Stimulated activated CD8-positive, alpha-beta memory T cell treated with anti-CD3 and anti-CD28 coated beads, Interleukin-12 subunit alpha, Interleukin-12 subunit beta, amount 100 ng/mL, for 1 hour (primary cell): Measurements from ENCODE around the gene SMIM1.

Experiments used
- DNase-seq: peaks from one replicate; pipeline ENCODE4 v3.0.0-alpha.2; 2020; ENCODE audit warnings: low read depth

Gene SMIM1

DNA sequence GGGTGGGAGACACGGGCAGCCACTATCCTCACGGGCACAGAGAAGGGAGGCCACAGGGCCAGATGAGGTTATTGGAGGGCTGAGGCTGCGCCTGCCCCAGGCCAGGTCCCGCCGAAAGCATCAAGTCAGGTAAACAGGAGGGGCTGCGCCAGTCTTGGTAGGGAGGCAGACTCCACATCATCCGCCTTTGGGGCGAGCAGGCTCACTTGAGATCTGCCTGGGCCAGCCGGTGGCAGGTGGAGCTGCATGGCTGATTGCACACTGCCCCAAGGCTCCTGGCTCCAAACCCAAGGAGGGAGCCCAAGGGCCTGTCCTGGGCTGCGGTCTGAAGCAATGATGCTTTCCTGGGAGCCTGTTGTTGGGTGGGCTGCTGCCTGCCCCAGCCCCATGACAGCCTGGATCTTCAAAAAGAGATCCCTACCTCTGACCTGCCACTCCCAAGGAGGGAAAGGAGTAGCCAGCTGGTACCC is 4.6 kb downstream of the SMIM1 start:
- no peak for DNase-seq

DNA sequence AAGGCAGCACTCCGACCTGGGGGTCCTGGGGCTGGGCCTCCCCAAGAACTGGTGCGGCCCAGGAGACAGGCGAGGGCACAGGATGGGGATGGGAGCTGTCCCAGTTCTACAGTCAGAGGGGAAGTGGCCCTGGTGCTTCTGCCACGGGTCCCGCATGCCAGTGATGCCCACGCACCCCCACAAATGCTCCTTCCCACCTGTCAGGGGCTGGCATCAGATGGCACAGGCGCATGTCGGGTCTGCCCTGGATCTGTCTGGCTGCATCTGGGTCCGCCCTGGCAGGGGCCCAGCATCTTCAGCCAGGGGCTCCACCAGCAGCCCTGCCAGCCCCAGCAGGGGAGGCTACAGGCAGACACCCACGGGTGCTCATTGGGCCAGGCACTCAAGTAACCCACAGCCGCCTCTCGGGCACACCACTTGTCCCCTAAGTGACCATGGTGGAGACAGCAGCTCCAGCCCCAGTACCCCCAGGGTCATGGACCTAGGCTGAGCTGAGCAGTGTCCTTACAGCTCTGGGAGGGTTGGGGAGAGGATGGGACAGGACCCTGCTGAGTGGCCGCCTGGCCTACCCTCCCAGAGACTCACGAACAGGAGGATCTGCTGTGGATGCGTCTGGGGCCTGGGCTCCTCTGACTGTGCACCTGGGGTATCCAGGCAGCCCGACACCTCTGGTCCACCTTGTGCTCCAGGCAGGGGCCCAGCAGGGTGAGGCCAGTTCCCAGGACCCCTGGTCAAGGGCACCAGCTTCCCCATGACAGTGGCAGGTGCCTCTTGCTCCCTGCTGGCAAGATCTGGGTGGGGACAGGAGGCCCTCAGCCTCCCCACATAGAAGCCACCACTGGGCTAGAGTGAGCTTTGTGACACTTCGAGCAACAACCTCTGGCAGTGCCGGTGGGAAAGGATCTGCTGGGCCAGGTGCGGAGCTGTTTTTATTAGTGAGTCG is 5.4 kb downstream of the SMIM1 start:
- no peak for DNase-seq

DNA sequence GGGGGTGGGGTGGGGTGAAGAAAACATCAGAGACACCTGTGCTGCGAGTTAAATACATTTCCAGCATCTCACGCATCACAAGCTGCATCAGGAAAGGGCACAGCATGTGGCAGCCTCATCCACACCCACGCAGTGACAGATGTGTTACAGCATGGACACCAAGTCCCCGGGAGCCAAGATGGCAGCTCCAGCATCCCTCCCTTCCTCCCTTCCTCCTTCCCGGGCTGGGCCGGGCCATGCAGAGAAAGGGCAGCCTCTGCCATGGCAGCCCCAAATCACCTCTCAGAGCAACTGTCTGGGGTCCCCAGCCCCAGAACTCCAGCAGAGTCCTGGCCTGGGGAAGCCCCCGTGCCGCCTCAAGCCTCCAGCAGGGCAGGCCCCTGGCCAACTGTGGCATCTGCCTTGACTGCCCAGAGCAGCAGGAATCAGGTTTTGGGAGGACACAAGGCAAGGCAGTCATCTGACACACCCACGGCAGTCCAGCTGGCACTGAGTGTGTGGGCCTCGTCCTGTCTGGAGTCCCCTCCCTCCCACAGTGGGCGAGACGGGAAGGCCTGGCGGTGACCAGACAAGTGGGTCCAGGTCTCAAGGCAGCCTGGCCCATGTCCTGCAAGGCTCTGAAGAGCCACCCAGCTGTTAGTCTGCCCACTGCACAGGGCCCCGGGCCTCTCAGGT is 6.2 kb downstream of the SMIM1 start:
- no peak for DNase-seq

DNA sequence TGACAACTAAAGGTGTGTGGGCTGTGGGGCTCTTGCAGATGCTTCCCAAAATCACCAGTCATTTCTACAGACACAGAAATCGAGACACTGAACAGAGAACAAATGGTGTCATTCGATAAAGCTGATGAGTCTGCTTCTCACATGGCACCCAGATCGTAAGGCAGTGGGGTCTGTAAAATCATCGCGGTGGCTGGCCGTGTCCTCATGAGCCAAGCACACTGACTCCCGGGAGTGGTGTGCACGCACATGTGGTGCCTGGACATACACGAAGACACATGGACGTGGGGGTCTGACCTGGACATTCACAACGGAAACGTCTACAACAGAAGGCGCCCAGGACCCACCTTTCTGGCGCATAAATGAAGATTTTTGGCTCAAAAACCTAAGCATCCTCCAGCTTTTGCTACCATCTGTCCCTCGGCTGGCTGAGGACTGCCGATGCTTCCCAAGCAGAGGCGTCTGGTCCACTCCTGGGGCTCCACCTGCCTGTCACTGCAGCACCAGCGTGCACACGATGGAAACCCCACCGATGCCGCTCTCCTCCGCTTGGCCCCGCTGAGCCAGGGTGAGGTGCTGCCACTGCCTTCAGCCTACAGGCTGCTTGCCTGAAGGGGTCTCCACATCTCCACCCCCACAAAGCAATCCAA is 6.8 kb downstream of the SMIM1 start:
- DNase-seq, result no peak

DNA sequence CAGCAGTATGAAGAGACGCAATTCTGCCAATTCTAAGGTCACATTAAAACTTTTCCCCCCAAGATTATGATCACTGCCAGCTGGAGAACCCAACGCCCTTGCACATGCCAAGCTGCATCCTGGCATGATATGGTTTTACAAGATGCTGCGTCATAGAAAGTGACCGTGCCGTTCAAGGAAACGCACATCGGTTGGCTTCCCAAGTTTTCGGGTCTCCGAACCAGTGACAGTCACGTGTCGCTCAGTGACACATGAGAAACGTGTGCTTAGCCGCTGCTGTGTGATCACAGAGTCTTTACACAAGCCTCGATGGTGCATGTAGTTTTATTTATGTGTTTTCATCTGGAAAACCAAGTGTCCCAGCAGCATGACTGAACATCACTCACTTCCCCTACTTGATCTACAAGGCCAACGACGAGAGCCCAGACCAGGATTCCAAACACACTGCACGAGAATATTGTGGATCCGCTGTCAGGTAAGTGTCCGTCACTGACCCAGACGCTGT is 7.4 kb downstream of the SMIM1 start:
- DNase-seq, result no peak

DNA sequence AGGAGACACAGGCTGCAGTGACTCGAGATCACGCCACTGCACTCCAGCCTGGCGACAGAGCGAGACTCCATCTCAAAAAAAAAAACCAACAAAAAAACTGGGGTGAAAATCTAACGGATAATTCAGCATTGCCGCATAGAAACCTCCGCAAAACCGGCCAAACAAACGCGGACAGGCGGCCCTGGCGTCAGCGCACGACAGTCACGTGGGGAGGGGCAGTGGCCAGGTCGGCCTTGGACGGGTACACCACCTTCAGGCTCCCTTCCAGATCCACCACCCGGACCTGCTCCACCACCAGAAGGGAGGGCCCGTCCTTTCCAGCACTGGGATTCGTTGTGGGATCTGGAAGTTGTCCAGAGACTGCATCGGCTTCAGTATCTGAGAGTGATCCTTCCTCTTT is 8.4 kb downstream of the SMIM1 start:
- DNase-seq, result no peak

DNA sequence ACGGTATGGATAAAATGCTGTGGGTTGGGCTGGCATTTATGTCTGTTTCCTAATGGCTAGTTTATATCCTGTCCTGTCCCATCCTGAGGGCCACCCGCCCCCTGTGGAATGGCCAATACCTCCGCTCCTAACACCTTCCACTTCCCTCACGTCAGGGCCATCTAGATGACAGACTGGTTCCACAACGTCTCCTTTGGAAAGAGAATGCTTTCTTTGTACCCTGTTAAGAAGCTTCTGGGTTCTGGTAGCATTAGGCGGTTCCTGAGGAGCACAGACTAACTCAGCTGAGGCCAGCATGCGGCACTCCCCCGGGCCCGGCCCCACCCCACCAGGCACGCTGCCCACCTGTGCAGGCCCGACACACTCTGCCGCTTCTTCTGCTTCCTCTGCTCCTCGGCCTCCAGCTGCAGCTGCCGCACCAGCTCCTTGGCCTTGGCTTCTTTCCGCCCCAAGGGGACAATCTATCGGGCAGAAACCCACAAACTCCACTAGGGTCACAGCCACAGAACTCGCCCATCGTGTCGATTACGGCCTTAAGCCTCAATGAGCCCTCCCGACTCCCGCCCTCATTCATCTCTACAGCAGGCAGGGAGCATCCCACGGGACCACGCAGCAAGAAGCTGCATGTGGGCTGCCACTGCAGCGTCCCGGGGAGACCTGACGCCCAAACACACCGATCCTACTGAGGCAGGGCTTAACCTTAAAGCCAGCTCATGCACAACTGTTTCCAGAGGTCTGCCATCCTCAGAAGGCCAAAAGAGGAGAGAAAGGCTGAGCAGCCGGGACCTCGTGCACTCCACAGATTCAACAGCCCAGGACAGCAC is 11.3 kb downstream of the SMIM1 start:
- DNase-seq, result no peak

DNA sequence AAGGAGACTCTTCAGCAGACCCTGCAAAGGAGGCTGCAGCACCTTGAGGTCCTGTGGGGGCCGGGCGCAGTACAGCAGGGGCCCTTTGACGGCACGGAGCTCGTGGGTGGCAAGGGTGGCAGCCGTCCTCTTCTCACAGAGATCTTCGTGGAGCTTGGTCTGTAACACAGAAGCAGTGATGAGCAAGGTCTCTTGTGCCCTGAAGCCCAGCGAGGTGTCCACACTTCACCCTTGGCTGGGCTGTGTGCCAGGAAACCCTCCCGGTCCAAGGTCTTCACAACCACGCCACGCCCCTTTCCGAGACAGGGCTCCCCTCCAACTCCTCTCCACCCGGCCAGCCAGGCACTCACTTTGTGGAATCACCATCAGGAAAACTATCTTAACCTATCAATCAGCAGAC is 12.5 kb downstream of the SMIM1 start:
- no peak for DNase-seq

DNA sequence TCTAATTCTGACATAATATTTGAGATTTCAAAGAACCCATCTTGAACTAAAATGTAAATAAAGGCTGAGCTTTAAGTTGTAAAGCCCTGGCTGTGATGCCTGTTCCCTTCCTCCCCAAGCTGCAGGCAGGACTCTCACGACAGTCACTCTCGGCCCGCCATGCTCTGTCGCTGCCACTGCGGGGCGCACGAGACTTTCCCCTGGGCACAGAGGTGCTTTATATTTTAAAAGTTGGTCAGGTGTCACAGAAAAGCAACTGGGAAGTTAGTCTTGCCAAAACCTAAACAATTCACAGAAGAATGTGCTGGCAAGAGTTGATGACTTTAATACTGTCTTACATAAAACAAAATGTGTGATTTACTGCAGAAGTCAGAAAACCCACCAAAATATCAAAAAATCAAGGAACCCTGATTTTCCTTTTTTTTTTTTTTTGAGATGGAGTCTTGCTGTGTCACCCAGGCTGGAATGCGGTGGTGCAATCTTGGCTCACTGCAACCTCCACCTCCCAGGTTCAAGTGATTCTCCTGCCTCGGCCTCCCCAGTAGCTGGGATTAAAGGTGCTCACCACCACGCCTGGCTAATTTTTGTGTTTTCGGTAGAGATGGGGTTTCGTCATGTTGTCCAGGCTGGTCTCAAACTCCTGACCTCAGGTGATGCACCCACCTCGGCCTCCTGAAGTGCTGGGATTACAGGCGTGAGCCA is 13.1 kb downstream of the SMIM1 start:
- no peak for DNase-seq

DNA sequence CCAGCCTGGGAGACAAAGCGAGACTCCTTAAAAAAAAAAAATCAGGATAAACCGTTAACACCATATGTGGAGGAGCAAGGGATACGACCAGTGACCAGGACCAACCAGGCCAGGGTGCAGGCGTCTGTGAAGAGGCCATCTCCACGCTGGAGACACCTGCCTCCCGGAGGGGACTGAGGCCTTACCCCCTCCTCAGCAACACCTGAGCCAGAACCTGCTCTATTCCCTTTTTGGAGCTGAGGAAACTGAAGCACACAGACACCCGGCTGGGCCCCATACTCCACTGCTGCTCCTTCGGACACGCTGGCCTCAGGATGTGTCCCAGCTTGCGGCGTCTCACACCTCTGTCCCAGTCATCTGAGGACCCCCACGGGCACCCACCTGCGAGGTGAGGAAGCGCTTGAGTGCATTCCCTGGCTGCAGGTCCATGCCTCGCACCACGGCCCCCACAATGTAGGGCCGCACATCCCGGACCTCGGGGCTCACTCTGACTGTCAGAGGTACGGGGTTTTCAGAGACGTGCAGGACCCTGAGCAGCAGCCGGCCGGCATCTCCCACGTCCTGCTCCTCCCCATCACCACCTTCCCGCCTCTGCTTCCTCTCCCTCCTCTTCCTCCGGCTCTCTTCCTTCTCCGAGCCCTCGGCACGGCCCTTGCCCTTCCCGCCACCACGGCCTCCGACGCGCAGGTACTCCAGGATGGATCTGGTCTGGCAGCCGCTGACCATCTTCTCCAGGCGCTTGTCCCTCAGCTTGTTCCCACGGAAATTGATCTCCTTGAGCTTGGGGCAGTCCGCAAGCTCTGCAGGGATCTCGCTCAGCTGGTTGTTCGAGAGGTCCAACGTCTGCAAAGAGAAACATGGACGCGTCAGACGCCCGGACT is 14.2 kb downstream of the SMIM1 start:
- no peak for DNase-seq

DNA sequence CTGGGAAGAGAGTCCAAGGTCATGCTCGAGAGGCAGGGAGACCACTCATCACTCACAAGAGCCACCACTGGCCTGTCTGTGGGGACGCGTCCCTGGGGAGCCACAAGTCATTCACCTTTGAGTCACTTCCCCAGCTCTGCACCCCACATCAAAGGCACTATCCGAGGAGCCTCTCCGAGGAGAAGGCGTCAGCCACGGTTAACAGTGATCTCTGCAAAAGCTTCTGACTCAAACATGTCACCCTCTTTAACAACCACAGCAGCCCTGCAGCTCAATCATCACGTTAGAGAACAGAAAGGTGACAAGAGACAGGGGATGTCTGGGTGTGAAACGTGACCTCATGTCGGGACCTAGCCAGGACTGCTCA is 14.8 kb downstream of the SMIM1 start:
- no peak for DNase-seq

DNA sequence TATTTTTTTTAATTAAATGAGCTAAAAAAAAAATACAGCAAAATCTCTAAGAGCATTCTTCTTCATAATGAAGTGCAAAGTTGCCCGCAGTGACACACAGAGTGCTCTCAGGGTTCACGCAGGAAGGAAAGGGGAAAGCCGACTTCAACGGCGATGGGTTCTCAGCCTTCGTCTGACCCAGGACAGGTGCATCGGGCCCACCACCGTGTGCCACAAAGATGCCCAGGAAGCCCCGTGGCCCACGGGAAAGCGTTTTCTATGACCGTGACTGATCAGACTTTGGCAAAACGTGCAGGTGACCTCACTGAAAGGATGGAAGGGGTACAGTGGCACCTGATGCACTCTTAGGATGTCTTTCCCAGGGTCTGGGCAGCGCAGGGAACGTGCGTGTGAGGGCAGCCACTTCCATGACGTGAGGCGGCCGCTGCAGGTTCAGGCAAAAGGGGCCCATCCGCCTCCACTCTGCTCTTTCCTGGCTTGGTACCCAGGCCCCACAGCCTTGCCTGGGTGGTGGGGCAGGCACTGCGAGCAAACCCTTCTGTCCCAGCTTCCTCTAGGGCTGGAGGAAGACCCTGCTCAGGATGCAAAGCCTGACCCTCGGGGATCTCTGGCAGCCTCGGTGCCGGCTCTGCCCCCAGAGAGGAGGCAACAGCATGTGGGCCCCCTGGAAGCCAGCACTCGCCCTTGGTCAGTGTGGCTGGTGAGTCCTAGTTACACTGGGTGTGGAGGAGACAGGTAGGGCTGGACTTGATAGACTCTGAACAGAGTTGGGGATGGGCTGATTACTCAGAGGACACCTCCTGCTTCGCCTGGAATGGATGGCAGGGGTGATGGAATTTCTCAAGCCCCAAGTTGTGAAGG is 15.4 kb downstream of the SMIM1 start:
- DNase-seq, result no peak

DNA sequence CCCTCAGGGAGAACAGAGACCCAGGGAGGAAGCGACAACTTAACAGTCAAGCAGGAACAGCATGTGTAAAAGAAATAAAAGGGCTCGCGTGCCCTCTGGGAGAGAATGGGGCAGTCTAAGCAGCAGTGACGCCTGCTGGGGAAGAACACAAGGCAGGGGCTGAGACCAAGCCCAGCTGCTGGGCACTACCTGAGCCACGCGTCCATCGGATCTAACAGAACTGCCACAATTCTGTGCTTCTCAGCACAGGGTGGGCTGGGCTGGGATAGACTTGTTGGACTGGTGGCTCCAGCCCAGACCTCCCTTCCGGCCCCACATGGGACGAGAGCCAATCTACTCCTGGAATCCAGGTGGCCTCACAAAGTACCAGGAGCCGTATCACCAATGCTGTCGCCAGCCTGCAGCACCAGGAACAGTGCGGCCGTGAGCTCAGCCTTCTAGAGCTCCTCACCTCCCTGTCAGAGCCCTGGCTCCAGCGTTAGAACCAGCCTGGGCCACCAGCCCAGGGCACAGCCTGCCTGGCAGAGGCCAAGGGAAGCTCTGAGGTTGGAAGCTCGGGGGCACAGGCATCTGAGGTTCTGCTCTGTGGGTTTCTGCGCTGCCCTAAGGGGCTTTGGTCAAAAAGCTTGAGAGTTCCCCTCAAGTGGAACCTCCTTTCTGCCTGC is 16.3 kb downstream of the SMIM1 start:
- DNase-seq, result no peak

DNA sequence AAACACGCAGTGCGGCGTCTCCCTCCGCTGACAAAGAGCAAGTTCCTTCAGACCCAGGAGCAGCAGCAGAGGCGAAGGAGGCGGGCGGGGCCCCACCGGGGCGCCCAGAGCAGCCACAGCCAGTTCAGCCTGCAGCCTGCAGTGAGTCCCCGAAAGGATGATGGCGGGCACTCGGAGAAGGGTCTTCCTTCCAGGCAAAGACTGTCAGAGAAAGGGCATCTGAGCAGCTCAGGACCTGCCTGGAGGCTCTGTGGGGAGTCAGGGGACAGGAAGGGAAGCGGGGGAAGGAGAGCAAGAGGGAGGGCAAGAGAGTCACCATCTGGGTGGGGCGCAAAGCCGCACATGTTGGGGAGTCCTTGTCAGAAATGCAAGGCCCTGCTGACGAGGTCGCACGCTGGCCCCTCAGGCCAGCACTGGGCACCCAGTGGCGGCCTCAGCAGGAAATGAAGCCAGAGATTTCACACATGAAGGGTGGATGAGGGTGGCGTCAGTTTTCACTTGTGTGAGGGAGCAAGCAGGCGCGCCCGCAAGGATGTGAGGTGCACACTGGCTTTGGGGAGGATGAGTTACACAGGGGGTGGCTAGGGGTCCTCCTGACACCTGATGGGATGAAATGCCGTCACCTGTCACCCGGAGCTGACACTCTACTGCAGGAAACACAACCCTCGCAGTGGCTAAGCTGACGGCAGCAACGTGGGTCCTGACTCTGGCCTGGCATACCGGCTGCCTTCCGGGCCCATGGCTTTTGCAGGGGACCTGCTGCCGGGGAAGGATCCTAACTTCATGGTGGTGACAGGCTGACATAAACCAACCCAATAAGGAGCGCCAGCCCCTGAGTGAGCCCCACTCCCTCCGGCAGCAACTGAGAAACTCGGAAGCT is 17.1 kb downstream of the SMIM1 start:
- DNase-seq, result no peak

DNA sequence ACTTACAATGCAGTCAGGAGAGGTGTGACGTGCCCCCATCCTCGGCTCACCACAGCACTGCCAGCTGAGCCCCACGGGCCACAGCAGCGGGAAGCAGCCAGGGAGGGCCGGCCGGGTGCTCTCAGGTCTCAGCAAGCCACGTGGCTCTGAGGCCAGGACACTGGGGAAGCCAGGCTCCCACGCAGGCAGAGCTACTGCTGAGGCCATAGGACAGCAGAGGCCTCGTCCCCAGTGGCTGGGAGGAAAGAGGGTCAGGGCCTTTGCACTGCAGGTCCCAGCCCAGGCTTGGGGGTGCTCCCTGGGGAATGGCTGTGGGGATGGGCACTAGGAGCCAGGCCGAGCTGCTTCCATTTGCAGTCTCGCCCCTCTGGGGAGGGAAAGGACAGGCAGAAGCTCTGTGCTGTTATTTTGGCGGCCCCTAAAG is 18.0 kb downstream of the SMIM1 start:
- DNase-seq, result no peak

DNA sequence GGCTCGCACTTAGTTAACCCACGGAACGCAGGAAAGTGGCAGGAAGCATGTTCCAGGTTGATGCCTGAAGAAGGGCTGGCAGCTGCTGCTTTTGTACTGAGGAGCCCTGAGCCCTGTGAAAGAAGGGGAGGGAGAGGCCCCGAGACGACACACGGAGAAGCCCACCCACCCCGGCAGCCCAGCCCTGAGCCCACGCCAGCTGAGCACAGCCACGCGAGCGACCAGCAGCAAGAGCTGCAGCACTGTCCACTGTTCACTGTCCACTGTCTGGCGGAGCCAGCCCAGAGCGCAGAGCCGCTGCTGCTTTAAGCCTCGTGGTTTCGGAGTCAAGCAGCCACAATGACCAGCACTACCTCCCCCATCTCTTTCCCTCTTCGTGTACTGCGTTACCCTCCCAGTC is 18.4 kb downstream of the SMIM1 start:
- DNase-seq, result no peak

DNA sequence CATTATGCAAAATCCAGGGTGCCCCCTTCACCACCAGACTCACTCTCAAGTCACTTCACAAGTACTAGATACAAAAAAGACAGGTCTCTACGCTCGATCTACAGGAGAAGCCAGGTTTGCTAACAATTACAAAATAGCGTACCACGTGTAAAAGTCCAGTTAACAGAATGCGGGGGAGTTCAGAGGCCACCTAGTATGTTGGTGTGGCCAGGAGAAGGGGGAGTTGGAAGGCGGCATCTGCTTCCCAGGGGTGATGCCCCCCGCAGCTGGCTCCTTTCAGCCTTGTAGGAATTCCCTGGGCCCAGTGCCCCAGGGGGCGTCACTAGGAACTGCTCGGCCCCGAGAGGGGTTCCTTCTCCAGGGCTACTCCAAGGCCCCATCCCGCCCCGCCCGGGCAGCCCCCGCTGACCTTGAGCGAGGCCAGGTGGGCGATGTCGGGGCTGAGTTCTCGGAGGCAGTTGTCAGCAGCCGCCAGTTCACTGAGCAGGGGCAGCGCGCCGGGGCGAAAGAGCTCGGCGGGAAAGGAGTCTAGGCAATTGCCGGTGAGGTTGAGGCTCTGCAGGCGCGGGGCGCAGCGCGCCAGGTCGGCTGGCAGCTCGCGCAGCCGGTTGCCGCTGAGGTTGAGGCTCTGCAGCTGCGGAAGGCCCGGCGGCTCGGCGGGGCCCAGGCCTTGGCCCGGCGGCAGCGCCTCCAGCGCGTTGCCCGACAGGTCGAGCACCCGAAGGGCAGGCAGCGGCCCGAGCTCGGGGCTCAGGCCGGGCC is 23.1 kb downstream of the SMIM1 start:
- no peak for DNase-seq
